Lower leg skin (tissue), 3 donors: ENCODE data around the gene MEIS2.

Source experiments
- POLR2A ChIP-seq, 2 donors: fragments of 450-650 bp; IDR thresholded peaks; one replicate each; pipeline ENCODE4 v1.6.1; 2016 to 2017; ENCODE audit warnings: antibody characterized with exemption in 2 of 2, mild to moderate bottlenecking in 1 of 2, moderate library complexity in 1 of 2
- TF ChIP-seq, protein P1 (sequence below), 3 donors: fragments of 450-650 bp; IDR thresholded peaks; one replicate each; pipeline ENCODE4 v1.5.1; 2016; ENCODE audit warnings: antibody characterized with exemption in 3 of 3, mild to moderate bottlenecking in 3 of 3, moderate library complexity in 2 of 3

DNA sequence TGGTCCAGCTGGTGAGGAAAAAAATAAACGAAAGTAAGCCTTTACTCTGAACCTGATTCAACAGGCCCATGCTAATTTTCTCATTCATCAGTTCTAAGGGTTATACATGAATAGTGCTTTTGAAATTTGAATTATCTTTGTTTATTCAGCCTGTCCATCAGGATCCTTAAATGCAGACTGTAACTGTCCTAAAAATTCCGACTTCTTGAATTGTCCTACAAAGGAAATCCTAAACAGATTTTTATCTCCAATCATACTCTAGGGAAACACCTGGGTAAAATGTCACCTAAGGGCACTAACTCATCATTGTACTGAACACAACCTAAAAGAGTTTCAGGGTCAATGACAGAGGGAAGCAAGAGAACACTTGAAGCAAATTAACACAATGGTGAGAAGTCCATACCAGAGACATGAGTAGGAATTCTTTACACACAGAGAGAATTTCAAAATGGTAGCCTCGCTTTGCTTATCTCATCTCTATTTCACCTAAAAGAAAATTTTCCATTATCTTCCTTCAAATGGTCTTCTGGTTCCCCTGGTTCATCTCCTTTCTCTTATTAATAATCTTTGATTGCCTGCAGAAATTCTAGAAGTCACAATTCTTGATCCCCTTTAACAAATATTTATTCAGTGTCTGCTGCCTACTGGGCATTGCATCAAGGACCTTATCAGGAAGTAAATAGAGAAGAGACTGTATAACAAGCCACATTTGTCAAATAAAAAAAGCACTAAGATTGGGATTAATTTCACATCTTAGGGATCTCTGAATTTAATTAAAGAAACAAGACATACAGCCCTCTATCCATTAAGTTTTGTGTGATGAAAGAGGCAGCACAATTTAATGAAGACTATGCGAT is 182.7 kb downstream of the MEIS2 start:
- TF ChIP-seq POLR2A (IDR thresholded peaks at IDR 0.05): no peak
- TF ChIP-seq, protein P1, sequence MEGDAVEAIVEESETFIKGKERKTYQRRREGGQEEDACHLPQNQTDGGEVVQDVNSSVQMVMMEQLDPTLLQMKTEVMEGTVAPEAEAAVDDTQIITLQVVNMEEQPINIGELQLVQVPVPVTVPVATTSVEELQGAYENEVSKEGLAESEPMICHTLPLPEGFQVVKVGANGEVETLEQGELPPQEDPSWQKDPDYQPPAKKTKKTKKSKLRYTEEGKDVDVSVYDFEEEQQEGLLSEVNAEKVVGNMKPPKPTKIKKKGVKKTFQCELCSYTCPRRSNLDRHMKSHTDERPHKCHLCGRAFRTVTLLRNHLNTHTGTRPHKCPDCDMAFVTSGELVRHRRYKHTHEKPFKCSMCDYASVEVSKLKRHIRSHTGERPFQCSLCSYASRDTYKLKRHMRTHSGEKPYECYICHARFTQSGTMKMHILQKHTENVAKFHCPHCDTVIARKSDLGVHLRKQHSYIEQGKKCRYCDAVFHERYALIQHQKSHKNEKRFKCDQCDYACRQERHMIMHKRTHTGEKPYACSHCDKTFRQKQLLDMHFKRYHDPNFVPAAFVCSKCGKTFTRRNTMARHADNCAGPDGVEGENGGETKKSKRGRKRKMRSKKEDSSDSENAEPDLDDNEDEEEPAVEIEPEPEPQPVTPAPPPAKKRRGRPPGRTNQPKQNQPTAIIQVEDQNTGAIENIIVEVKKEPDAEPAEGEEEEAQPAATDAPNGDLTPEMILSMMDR (IDR thresholded peaks at IDR 0.05): no peak
